NCI-H82 (cell line): ENCODE results near the gene ETS1.

Experiments used
- DNase-seq: peaks from one replicate; lab custom pipeline; 2025; lab: John Stamatoyannopoulos, UW

Gene ETS1

DNA sequence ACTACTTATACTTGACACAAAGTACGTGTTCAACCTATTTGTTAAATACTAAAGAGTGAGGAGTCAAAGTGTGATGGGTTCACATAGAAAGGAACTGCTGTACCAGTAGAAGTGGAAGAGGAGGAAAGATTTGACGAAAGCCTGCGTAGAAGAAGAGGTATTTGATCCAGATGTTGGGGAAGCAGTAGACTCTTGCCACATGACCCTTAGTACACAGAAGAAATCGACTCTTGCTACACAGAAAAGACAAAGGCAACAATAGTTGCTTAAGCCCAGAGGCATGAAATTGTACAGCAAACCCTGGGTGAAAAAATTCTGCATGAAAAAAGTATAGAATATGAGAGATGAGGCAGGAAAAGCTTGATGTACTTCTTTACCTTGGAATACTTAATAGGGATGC, 152.9 kb downstream of the ETS1 start:
- DNase-seq = no peak

DNA sequence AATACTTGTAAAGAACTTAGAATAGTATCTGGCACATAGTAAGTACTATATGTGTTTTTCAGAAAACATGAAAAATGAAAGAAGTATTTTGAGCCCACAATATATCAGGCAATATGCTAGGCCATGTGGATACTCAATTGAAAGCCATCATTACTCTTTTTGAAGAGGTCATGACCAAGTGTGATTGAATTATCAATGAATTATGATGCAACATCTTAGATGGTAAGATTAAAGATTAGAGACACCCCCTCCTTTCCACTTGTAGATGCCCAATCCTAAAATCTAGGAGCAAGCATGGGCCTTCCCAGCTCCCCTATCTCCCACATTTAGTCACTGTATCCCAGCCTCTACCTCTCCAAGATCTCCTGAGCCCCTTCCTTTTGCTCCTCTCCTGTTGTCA, 154.4 kb downstream of the ETS1 start:
- DNase-seq = no peak

DNA sequence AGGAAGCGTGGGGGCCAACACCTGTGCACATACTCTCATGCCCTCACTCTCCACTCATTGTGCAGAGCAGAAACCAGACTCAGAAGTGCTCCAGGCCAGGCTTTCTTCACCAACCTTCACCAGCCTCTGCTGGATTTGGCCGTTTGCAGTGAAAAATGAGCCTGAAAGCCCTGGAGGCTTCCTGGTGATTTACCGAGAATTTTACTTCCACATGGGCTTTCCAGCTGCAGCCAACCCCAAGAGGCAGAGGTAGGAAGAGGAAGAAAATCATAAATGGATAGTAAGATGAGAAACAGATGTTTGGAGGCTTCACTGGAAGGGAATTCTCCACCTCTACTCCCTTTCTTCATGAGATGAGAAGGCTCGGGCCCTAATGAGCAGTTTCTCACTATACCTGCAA, 155.4 kb downstream of the ETS1 start:
- no peak for DNase-seq

GRCh38 chr11:128428935-128429334, 158.4 kb downstream of the ETS1 start:
- no peak for DNase-seq

DNA sequence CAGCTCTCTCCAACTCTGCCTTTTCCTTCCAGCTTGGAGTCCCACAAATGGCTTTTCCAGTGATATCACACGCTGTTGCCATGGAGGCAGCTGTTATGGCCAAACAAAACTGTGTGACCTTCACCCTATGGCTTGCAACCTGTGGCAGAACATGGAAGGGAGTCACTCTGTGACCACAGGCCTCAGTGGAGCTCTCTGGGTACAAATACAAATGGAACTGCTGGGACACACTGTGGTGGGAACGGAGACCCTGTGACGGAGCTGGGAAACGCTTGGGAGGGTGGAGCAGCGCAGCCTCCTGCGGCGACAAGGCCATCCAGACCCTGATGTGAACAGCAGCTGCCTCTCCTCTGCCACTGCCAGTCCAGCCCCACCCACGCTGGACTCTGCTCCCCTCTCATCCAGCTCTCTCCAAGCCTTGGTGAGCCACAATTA, 162.5 kb downstream of the ETS1 start:
- DNase-seq = no peak

DNA sequence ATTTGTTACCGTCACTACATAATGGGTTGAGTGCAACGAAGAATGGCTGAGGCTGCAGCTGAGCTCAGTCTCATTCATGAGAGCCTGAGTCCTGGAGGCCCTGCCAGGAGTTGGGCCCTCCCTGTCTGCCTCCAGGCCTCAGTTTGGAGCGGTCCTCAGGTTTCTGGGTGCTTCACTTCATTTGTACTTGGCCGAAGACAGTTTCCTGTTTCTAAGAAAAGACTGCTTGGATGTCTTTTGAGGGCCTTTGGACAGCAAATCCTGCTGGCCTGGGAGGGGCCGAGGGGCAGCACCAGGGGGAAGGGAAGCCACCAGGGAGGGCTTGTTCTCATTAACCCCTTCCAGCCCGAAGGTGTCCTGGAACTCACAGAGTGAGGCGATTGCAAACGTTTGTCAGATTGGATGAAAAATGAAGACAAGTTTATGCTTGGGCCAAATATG, 163.1 kb downstream of the ETS1 start:
- no peak for DNase-seq

GRCh38 chr11:128422576-128423370, 164.6 kb downstream of the ETS1 start:
- peak; percentile 18 for DNase-seq

DNA sequence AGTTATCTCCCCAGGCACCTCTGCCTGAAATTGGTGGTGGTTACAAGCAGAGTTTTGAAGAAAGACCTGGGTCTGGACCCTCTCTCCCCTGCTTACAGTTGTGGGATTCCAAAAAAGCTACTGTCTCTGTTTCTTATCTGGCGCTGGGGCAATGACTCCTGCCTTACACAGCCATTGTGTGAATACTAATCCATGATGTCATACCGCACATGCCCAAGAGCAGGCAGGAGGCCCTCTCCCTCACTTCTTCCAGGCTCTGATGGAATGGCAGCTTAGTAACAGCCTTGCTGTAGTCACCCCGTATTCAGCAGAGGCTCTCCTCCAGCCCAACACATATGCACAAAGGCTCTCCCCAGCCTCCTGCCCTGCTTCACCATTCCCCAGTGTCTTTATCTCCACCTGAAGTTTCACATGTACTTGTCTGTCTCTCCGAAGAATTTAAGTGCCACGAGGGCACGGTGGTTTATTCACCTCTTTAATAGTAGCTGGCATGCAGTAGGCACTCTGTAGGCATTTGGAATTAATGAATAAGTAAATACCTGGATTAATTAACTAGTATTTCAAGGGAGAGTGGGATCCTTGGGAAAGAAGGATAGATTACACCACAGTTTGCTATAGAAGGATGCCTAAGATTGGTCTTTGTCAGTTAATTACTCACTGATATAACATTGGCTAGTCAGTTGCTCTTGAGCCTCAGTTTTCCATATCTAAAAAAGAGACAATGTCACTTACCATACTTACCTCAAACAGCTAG, 165.6 kb downstream of the ETS1 start:
- DNase-seq = no peak

GRCh38 chr11:128420951-128421350, 166.4 kb downstream of the ETS1 start:
- no peak for DNase-seq

DNA sequence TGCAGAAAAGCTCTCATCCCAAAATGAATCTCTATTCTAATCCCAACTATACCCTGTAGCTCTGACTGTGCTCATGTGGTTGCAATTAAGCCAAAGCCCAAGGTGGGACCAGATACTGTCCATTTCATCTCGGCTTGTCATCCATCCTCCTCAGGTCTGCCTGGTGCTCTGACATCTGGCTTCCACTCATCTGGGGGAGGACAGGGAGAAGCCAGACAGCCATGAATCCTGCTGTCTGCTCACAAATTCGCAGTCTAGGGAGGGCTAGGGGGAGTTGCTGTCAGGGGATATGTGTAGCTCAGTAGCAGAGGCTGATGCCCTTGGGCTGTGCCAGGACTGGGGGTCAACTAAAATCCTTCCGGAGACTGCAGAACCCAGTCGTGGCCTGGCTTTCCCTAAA, 167.1 kb downstream of the ETS1 start:
- no peak for DNase-seq

GRCh38 chr11:128419012-128419767, 168.2 kb downstream of the ETS1 start:
- DNase-seq = no peak

GRCh38 chr11:128417607-128418324, 169.6 kb downstream of the ETS1 start:
- no peak for DNase-seq

- DNase-seq = no peak
Measured at GRCh38 chr11:128416976-128417375, 170.4 kb downstream of the ETS1 start.

- DNase-seq = no peak
Measured at GRCh38 chr11:128415539-128415938, 171.8 kb downstream of the ETS1 start.

DNA sequence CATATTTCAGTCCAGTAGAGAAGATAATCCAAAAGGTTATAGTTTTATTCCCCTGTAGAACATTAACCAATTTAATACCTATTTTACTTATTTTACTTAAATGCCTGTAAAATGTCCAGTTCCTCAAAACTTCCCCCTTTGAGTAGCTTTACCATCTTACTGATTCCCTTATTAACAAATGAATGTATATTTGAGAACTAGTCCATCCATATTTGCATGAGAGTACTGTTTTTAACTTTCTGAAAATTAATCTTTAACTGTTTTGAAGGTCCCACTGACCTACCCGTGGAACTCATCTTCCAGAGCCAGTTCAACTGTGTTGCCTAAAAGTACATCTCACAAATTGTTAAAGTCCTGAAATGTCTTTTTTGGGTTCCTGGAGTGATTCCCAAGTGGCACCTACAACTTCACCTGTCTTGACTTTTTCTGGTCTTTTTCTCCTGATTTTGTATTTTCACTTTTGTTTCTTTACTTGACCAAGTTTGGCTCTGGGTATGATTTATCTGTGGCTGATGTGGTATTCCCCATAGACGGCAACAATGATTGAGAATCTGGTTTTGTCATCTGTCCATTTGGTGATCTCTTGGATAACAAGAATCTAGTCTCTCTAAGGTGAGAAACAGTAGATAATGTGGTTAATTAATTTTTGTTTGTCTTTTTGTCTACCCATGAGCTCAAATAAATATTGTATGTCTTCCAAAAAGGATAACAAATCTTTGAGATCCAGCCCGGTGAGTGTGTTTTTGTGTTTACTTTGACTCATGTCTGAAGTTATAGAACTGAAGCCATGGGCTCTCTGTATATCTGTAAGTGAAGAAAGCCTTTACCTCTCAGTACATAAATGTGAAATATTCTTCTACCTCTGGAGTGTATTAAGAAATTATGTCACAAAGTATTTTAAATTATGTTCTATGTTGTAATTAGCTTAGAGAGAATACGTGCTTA, 174.2 kb downstream of the ETS1 start:
- DNase-seq = no peak

DNA sequence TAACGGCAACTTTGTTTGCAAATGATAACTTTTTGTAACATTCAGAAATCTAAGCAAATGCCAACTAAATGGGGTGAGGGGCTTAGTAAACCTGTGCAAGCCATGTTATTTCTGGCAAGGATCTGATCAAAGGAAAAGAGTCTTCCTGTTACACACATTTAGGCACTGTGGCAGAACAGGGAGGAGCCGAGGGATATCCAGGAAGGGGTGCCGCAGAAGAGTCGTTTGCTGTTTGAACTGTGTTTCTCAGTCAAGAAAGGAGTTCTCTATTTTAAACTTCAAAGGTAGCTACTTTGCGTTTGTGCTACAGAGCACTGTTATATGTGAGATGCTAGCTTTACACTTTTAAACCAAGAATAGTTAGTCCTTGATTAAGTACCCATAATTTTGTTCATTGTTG, 175.5 kb downstream of the ETS1 start:
- no peak for DNase-seq

- DNase-seq = no peak
Measured at GRCh38 chr11:128411150-128411549, 176.2 kb downstream of the ETS1 start.

DNA sequence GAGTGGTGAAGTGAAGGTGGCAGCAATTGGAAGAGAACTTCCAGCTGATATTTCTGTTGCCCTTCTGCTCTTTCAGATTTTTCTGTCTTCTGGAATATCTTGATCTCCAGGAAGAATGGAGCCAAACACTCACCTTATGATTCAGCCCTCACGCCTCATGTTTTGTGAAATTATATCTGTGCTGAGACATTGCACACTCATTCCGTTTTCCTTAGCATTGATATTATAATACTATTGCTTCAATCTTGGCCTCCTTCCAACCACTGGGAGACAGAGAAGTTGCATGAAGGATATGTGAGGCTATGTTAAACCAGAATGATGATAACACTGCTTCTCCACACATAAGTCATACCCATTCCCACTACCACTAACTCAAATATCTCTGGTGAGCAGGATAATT, 177.9 kb downstream of the ETS1 start:
- DNase-seq = no peak
